A673 (cell line): ENCODE data around the gene NUP62.

Experiments
- CTCF ChIP-seq: fragments of 300-800, 200-600 bp; sonication (generic); conservative IDR thresholded peaks from 2 replicates; pipeline ENCODE4 v1.5.1; 2017; ENCODE audit warnings: low read depth, mild to moderate bottlenecking, antibody characterized with exemption, low read length, moderate library complexity, mixed read lengths
- EZH2 ChIP-seq: fragments of 200-600 bp; sonication (generic); IDR thresholded peaks from 2 replicates; pipeline ENCODE4 v1.6.1; 2017; ENCODE audit warnings: borderline replicate concordance, low read depth, mild to moderate bottlenecking, mixed read lengths, antibody characterized with exemption, low read length; ENCODE audit not compliant: poor library complexity, severe bottlenecking

- TF ChIP-seq CTCF = no peak
- TF ChIP-seq EZH2 = no peak
Observed at GRCh38 chr19:49894879-49895565, 34.3 kb downstream of the NUP62 start.
